ENCODE results near the gene PSIP1.
"Not testable (repeated sequence)": the region's sequence is repeated elsewhere in the genome, so short reads cannot be mapped to it uniquely, and the experiment has no call there.

GRCh38 chr9:15441841-15442240, 68.9 kb downstream of the PSIP1 start:
- not testable (repeated sequence) for TF ChIP-seq CTCF, POLR2A (IDR thresholded peaks at IDR 0.05)
